HG02970 (cell line): ENCODE results near the gene DOK4.
"Not testable (repeated sequence)": the region's sequence is repeated elsewhere in the genome, so short reads cannot be mapped to it uniquely, and the experiment has no call there.

Source experiments
- ATAC-seq: cut with Tn5 transposase; IDR thresholded peaks from one replicate; pipeline ENCODE4 v1.9.1; 2021; ENCODE audit warnings: mild to moderate bottlenecking, moderate library complexity, moderate number of reproducible peaks; ENCODE audit not compliant: unreplicated experiment, low FRiP score

DOK4 gene

GRCh38 chr16:57462209-57462977 is 23.9 kb downstream of the DOK4 start, which contains the start of gene POLR2C:
Gene POLR2C, plus strand, starts transcription at chr16:57462679. Its CDS starts 46 bp downstream, at chr16:57462725.
- ATAC-seq, result peak; percentile 80

- no peak for ATAC-seq
These were observed 34.3 kb downstream of the DOK4 start for GRCh38 chr16:57452021-57452420.

DNA sequence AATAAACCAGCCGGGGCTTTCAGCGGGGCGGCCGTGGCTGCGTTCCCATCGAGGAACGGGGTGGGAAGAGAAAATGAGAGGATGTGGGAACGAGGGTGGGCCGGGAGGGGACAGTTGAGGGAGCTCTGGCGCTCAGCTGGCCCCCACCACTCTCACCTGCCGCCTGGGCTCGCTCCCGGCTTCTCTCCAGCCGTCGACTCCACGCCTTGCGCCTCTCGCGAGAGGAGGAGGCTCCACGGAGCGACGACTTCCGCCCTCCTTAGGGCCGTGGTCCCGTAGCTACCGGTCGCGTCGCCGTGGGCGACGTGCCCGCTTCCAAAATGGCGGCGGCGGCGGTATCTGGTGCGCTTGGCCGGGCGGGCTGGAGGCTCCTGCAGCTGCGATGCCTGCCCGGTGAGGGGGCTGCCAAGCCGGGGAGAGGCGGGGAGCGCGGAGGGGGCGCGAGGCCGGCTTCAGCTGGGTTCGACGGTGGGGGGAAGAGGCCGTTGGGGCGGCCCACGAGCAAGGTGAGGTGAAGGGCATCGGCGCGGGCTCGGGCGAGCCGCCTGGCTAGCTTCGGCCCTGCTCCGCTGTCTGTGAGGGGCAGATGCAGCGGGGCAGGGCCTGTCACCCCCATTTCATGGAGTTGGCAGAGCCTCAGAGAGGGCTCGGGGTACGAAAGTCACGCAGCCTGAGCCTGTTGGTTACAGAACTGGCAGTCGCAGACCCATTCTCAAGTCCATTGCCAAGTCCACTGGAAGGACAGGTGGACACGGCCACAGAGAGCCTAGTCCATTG is 38.9 kb downstream of the DOK4 start, which contains the start of the genes CIAPIN1 and COQ9:
CIAPIN1 (minus strand) TSS at position 200 of the 777 bp plus-strand sequence. CDS start 6,457 bp downstream, outside the sequence.
COQ9 (plus strand) TSS at position 294 of the 777 bp plus-strand sequence; CDS start at position 321, 27 bp downstream.
- ATAC-seq, result peak; percentile 96

GRCh38 chr16:57446531-57447185 is 39.6 kb downstream of the DOK4 start:
- ATAC-seq, result no peak

DNA sequence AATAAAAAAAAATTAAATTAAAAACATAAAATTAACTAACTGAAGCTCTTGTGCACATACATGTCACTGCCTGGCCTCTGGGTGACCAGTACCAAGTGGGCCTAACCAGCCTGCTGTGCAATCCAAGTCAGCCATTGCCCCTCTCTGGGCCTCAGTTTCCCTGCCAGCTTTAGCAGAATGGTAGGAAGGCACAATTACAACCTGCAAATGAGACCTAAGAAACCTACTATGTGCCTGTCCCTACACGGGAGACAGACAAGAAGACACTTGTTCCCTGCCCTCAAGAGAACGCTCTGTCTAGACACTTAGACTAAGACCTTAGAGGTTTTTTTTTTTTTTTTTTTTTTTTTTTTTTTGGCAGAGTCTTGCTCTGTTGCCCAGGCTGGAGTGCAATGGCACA is 40.8 kb downstream of the DOK4 start:
- no peak for ATAC-seq

DNA sequence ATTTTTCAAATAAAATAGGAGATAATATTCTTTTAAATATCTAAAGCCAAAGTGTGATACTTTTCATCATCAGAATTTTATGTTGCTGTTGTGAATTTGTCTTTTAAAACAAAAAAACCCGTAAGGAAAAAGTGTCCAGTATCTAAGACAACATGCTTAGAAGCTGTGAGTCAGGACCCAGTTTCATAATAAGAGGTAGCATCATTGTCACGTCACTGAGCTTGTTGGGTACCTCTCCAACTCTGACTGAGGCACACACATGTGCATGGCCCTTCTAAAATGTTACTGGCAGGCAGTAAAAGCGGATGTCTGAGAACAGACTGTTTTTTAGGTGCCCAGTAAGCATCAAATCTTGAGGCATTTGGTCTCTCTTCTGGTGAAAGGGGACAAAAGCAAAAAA is 41.6 kb downstream of the DOK4 start:
- no peak for ATAC-seq

- ATAC-seq, result not testable (repeated sequence)
These were observed 45.7 kb downstream of the DOK4 start for GRCh38 chr16:57440551-57440950.

DNA sequence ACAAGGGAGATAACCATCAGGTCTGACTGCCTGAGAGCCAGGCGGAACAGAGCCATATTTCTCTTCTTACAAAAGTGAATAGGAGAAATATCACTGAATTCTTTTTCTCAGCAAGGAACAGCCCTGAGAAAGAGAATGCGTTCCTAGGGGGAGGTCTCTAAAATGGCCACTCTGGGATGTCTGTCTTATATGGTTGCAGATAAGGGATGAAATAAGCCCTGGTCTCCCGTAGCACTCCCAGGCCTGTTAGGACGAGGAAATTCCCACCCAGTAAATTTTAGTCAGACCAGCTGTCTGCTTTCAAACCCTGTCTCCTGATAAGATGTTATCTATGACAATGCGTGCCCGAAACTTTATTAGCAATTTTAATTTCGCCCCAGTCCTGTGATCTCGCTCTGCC is 46.3 kb downstream of the DOK4 start:
- not testable (repeated sequence) for ATAC-seq

DNA sequence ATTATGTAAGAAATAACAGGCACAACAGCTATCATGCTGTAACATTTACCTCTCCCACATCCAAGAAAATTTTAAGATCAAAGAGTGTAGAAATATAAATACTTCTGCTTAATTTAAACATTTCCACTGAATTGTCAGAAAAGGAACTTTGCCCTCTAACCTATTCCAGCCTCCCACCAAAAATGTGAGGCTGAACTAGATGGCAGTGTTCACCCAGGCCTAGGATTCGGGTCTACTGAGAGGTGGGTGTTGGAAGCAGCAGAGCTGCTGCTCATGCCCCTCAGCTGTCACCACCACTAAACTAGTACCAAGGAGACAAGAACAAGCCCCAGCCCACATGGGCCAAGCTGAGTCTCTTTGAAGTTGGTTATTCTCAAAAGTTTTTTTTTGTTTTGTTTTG is 50.5 kb downstream of the DOK4 start:
- no peak for ATAC-seq

- ATAC-seq, result no peak
These were observed 52.3 kb downstream of the DOK4 start for GRCh38 chr16:57434003-57434402.

GRCh38 chr16:57432989-57433388 is 53.3 kb downstream of the DOK4 start:
- no peak for ATAC-seq

- no peak for ATAC-seq
These were observed 53.8 kb downstream of the DOK4 start for GRCh38 chr16:57432505-57432904.

GRCh38 chr16:57430955-57431354 is 55.3 kb downstream of the DOK4 start:
- ATAC-seq, result no peak

GRCh38 chr16:57427824-57428223 is 58.5 kb downstream of the DOK4 start:
- ATAC-seq, result no peak

GRCh38 chr16:57427307-57427706 is 59.0 kb downstream of the DOK4 start:
- no peak for ATAC-seq

GRCh38 chr16:57426356-57426755 is 59.9 kb downstream of the DOK4 start:
- ATAC-seq, result no peak

DNA sequence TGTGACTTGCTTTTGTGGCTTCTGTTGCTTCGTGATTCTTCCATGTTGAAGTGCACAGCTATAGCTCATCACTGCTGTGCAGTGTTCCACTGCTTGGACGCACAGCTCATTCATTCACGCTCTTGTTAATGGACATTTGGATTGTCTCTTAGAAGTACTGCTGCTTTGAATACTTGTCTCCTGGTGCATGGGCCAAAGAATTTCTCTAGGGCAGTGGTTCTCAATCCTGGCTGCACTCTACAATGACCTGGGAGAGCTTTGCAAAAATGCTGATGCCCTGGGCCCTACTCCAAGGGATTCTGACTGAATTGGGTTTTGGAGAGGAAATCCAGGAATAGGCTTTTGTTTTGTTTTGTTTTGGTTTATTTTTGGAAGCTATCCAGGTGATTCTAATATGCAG is 61.7 kb downstream of the DOK4 start:
- no peak for ATAC-seq

DNA sequence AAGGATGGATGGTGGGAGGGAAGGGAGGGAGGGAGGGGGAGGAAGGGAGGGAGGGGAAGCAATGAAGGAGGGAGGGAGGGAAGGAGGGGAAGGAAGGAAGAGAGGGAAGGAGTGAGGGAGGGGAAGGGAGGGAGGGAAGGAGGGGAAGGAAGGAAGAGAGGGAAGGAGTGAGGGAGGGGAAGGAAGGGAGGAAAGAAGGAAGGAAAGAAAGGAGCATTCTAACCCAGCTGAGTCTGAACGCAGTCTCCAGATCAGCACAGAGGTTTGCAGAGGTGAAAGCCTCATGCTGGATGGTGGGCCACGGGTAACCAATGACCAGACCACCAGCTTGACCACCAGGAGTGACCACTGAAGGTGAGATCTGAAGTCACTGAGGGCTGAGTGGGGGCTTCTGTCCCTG is 63.1 kb downstream of the DOK4 start:
- no peak for ATAC-seq

DNA sequence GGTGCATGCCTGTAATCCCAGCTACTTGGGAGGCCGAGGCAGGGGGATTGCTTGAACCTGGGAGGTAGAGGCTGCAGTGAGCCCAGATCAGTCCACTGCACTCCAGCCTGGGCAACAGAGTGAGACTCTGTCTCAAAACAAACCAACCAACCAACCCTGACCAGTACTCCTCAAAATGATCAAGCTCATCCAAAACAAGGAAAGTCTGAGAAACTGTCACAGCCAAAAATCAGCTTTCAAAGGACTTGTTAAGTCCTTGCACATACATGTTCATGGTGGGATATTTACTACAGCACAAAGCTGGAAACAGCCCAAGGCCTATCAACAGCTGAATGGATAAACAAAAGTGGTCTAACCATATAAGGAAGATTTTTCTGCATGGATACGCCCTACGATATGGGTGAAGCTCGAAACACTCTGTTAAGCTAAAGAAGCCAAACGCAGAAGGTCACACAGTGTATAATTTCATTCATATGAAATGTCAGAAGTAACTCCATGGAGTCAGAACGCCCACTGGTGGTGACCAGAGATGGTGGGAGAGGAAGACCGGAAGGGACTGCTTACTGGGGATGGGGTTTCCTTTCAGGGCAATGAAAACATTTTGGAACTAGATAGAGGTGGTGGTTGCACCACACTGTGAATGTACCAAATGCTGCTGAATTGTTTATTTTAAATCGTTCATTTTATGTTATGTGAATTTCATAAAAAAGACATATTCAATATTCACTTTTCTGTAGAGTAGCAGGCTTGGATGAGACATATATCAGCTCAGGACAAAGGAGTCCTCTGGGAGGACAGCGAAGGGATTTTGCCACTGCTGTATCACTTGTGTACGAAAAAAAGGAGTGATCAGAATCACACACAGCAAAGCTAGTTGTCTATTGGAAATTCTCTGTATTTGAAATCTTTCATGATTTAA is 64.0 kb downstream of the DOK4 start:
- no peak for ATAC-seq
